ENCODE results near the gene SLC46A3.

DNA sequence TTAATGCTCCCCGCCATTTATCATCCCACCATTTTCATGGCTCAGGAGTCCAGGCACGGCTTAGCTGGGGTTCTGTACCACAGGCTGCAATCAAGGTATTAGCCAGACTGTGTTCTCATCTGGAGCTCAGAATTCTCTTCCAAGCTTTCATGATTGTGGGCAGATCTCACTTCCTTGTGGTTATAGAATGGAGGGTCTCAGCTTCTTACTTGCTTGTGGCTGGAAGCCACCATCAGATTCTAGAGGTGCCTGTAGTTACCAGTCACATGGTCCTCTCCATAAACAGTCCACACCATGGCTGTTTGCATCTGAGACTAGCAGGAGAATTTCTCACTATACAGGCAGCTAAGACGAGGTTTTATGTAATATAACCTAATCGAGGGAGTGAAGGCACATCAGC, 45.1 kb upstream of the SLC46A3 start:
- TF ChIP-seq HDGF (IDR thresholded peaks at IDR 0.05; ENCODE audit: borderline replicate concordance), result no peak
- TF ChIP-seq SP1 (IDR thresholded peaks at IDR 0.05), result no peak

All from HEK293T (cell line).